22Rv1 (cell line): ENCODE results near the gene EXOSC3.

Experiments
- ZFX ChIP-seq: fragments of 450-650 bp; IDR thresholded peaks from 2 replicates; pipeline ENCODE4 v1.6.1; 2017; ENCODE audit warnings: antibody characterized with exemption, borderline replicate concordance
- TF ChIP-seq, protein P1 (sequence below): fragments of 450-650 bp; IDR thresholded peaks from 2 replicates; pipeline ENCODE4 v1.5.1; 2017; ENCODE audit warnings: mild to moderate bottlenecking

DNA sequence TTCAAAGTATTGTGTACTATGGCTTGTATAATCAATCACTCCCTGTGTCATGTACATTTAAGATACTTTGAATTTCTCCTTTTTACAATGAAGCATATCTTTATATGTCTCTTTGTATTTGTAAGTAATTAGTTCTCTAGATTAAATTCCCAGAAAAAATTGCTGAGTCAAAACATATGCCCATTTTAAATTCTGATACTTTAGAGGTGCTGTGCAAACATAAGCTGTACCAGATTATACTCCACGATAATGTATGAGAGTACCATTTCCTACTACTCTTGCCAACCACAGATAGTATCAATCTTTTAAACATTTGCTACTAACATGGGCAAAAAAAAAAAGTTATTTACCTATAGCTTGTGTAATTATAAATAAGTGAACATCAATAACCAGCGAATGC, 34.0 kb upstream of the EXOSC3 start:
- TF ChIP-seq, protein P1, sequence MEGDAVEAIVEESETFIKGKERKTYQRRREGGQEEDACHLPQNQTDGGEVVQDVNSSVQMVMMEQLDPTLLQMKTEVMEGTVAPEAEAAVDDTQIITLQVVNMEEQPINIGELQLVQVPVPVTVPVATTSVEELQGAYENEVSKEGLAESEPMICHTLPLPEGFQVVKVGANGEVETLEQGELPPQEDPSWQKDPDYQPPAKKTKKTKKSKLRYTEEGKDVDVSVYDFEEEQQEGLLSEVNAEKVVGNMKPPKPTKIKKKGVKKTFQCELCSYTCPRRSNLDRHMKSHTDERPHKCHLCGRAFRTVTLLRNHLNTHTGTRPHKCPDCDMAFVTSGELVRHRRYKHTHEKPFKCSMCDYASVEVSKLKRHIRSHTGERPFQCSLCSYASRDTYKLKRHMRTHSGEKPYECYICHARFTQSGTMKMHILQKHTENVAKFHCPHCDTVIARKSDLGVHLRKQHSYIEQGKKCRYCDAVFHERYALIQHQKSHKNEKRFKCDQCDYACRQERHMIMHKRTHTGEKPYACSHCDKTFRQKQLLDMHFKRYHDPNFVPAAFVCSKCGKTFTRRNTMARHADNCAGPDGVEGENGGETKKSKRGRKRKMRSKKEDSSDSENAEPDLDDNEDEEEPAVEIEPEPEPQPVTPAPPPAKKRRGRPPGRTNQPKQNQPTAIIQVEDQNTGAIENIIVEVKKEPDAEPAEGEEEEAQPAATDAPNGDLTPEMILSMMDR = no peak
- TF ChIP-seq ZFX = no peak
